A549 (cell line): ENCODE measurements around the gene USP17L29. TPM values are rescaled to one million over a fixed set of nuclear protein-coding genes. Genes with fewer than 3 reads are reported as not detected.
"Not testable (repeated sequence)": the region's sequence is repeated elsewhere in the genome, so short reads cannot be mapped to it uniquely, and the experiment has no call there.

ENCODE experiments used
- ATAC-seq, 2 experiments: fragments of 200-7000 bp in 1 of 2; fragments of >200 bp in 1 of 2; cut with Nextera tagmentation in 1 of 2; cut with Tn5 transposase in 1 of 2; 3 replicates each; pipeline versions ENCODE4 v1.8.0 to v1.9.1; 2018 to 2020; ENCODE audit warnings: mild to moderate bottlenecking in 1 of 2, moderate library complexity in 1 of 2
- CTCF ChIA-PET: fragments of 300-600 bp; sonication (Branson Sonifier 250); formaldehyde crosslinking; extraction: SDS; loops from one replicate; lab custom pipeline; 2021; ENCODE audit warnings: antibody characterized with exemption, inconsistent platforms; lab: Yijun Ruan, JAX
- POLR2A ChIA-PET: fragments of 350-600 bp; formaldehyde crosslinking; extraction: SDS; loops from one replicate; lab custom pipeline; 2021; ENCODE audit warnings: antibody characterized with exemption, inconsistent platforms; lab: Yijun Ruan, JAX
- DNase-seq, 2 experiments: peaks; one replicate each; pipeline versions ENCODE4 v3.0.0 to v3.0.0-alpha.2; 2011 to 2016; ENCODE audit warnings: low read depth in 1 of 2, low spot score in 1 of 2
- FAIRE-seq: peaks from 2 replicates; lab custom pipeline; 2011; peaks lifted over from hg19 to GRCh38; lab: Jason Lieb, UNC
- H3K27ac ChIP-seq, 2 experiments: fragments of >200 bp; sonication (Bioruptor Twin); formaldehyde crosslinking; 3 replicates each; pipeline ENCODE4 v1.5.1; 2016 to 2017
- H3K4me1 ChIP-seq: fragments of >200 bp; sonication (Bioruptor Twin); formaldehyde crosslinking; 3 replicates; pipeline ENCODE4 v1.6.1; 2016
- H3K4me2 ChIP-seq: fragments of >200 bp; sonication (Bioruptor Twin); formaldehyde crosslinking; 3 replicates; pipeline ENCODE4 v1.6.1; 2016
- H3K4me3 ChIP-seq: fragments of >200 bp; sonication (Bioruptor Twin); formaldehyde crosslinking; 3 replicates; pipeline ENCODE4 v1.5.1; 2016
- H3K9me3 ChIP-seq: fragments of >200 bp; sonication (Bioruptor Twin); formaldehyde crosslinking; 3 replicates; pipeline ENCODE4 v1.6.1; 2016
- WGBS: methylation state at CpG from one replicate; pipeline ENCODE4 v1.1.6; 2017; ENCODE audit errors: missing lambda C conversion rate; 5-methylcytosine and 5-hydroxymethylcytosine counted together
- polyA minus RNA-seq: library from RNA; depleted of rRNA, polyadenylated mRNA; stranded (reverse); fragments of >200 nt; gene quantifications from 2 replicates; pipeline ENCODE4 v1.2.3, GENCODE V29; 2011; rRNA and poly(A)+ RNA removed
- polyA plus RNA-seq, 4 experiments: library from polyadenylated mRNA; depleted of rRNA in 3 of 4; stranded (reverse); fragments of >200 nt; fragmentation: RNase III in 1 of 4; extraction: RNeasy Plus Mini Kit Qiagen cat#74134 plus additional on column Dnase treatment in 1 of 4; gene quantifications; 2 replicates in 3 of 4; 3 replicates in 1 of 4; pipeline ENCODE4 v1.2.3, GENCODE V29; 2011 to 2017

The USP17L29 gene
- polyA plus RNA-seq (2011; rRNA removed) (not detected in 2 replicates), polyA plus RNA-seq (2017; fragmentation: RNase III; extraction: RNeasy Plus Mini Kit Qiagen cat#74134 plus additional on column Dnase treatment) (not detected in 3 replicates), polyA minus RNA-seq (not detected in 2 replicates)
- polyA plus RNA-seq (2012; cell fraction: cytosol; rRNA removed), result not detected in 2 replicates
- not detected in 2 replicates for polyA plus RNA-seq (2012; cell fraction: nucleus; rRNA removed)

GRCh38 chr4:9353338-9353737 lies at the start of gene USP17L29:
TSS of gene USP17L29 (plus strand) at chr4:9353638. CDS start at chr4:9353638, 0 bp downstream.
- CTCF ChIA-PET, H3K4me2 ChIP-seq, H3K27ac ChIP-seq, H3K4me1 ChIP-seq, DNase-seq, ATAC-seq, H3K4me3 ChIP-seq, H3K9me3 ChIP-seq, POLR2A ChIA-PET, FAIRE-seq: not testable (repeated sequence)
- no CpG with 5 or more reads among the region's 15 CpGs for WGBS

GRCh38 chr4:9324191-9324590 lies 29.2 kb upstream of the USP17L29 start:
- H3K4me3 ChIP-seq, POLR2A ChIA-PET, CTCF ChIA-PET, FAIRE-seq, H3K4me2 ChIP-seq, DNase-seq, H3K27ac ChIP-seq, ATAC-seq, H3K9me3 ChIP-seq, H3K4me1 ChIP-seq: not testable (repeated sequence)
- 18% methylated on average over 4 of the region's 13 CpGs for WGBS

- CTCF ChIA-PET, FAIRE-seq, DNase-seq, H3K9me3 ChIP-seq, H3K27ac ChIP-seq, H3K4me1 ChIP-seq, ATAC-seq, H3K4me3 ChIP-seq, POLR2A ChIA-PET, H3K4me2 ChIP-seq: not testable (repeated sequence)
- WGBS, result no CpG with 5 or more reads among the region's 15 CpGs
Measured at GRCh38 chr4:9324865-9325264, 28.6 kb upstream of the USP17L29 start, which contains the start of gene USP17L24. TSS of gene USP17L24 (plus strand) at chr4:9325165. CDS start at chr4:9325165, 0 bp downstream.

- CTCF ChIA-PET, FAIRE-seq, ATAC-seq, H3K9me3 ChIP-seq, H3K4me3 ChIP-seq, H3K27ac ChIP-seq, POLR2A ChIA-PET, DNase-seq, H3K4me1 ChIP-seq, H3K4me2 ChIP-seq: not testable (repeated sequence)
- WGBS, result no CpG with 5 or more reads among the region's 15 CpGs
Measured at GRCh38 chr4:9329611-9330010, 23.8 kb upstream of the USP17L29 start, which contains the start of gene USP17L25. TSS of gene USP17L25 (plus strand) at chr4:9329911. CDS start at chr4:9329911, 0 bp downstream.

- ATAC-seq, CTCF ChIA-PET, DNase-seq, FAIRE-seq, H3K9me3 ChIP-seq, H3K4me1 ChIP-seq, H3K4me3 ChIP-seq, H3K27ac ChIP-seq, POLR2A ChIA-PET, H3K4me2 ChIP-seq: not testable (repeated sequence)
- WGBS, result no CpG with 5 or more reads among the region's 15 CpGs
Measured at GRCh38 chr4:9334358-9334757, 19.1 kb upstream of the USP17L29 start, which contains the start of gene USP17L26. TSS of gene USP17L26 (plus strand) at chr4:9334658. CDS start at chr4:9334658, 0 bp downstream.

GRCh38 chr4:9339103-9339502 lies 14.3 kb upstream of the USP17L29 start, which contains the start of gene USP17L5:
TSS of gene USP17L5 (plus strand) at chr4:9339403. CDS start at chr4:9339403, 0 bp downstream.
- DNase-seq, POLR2A ChIA-PET, H3K27ac ChIP-seq, FAIRE-seq, ATAC-seq, H3K4me3 ChIP-seq, H3K4me1 ChIP-seq, H3K4me2 ChIP-seq, CTCF ChIA-PET, H3K9me3 ChIP-seq: not testable (repeated sequence)
- no CpG with 5 or more reads among the region's 15 CpGs for WGBS

GRCh38 chr4:9343848-9344247 lies 9.6 kb upstream of the USP17L29 start, which contains the start of gene USP17L27:
TSS of gene USP17L27 (plus strand) at chr4:9344148. CDS start at chr4:9344148, 0 bp downstream.
- H3K4me1 ChIP-seq, FAIRE-seq, POLR2A ChIA-PET, H3K4me3 ChIP-seq, H3K9me3 ChIP-seq, ATAC-seq, DNase-seq, H3K4me2 ChIP-seq, H3K27ac ChIP-seq, CTCF ChIA-PET: not testable (repeated sequence)
- no CpG with 5 or more reads among the region's 15 CpGs for WGBS

- POLR2A ChIA-PET, result not testable (repeated sequence)
Measured at GRCh38 chr4:9348593-9348992, 4.8 kb upstream of the USP17L29 start, which contains the start of gene USP17L28. TSS of gene USP17L28 (plus strand) at chr4:9348893. CDS start at chr4:9348893, 0 bp downstream.

GRCh38 chr4:9350866-9351265 lies 2.6 kb upstream of the USP17L29 start:
- WGBS, result no CpG with 5 or more reads among the region's 18 CpGs
- FAIRE-seq, DNase-seq: not testable (repeated sequence)

More at GRCh38 chr4:9348593-9348992, 4.8 kb upstream of the USP17L29 start, which contains the start of gene USP17L28:
- H3K4me2 ChIP-seq, DNase-seq, FAIRE-seq, H3K9me3 ChIP-seq, H3K4me1 ChIP-seq, H3K27ac ChIP-seq, ATAC-seq, CTCF ChIA-PET, H3K4me3 ChIP-seq: not testable (repeated sequence)
- no CpG with 5 or more reads among the region's 15 CpGs for WGBS

GRCh38 chr4:9362829-9363228 lies 9.4 kb downstream of the USP17L29 start, which contains the start of gene USP17L30:
TSS of gene USP17L30 (plus strand) at chr4:9363129. CDS start at chr4:9363129, 0 bp downstream.
- DNase-seq, CTCF ChIA-PET, H3K27ac ChIP-seq, H3K4me2 ChIP-seq, ATAC-seq, FAIRE-seq, H3K4me1 ChIP-seq, H3K9me3 ChIP-seq, POLR2A ChIA-PET, H3K4me3 ChIP-seq: not testable (repeated sequence)
- WGBS, result no CpG with 5 or more reads among the region's 15 CpGs

More at GRCh38 chr4:9350866-9351265, 2.6 kb upstream of the USP17L29 start:
- H3K4me1 ChIP-seq, H3K9me3 ChIP-seq, ATAC-seq, H3K4me3 ChIP-seq, CTCF ChIA-PET, POLR2A ChIA-PET, H3K27ac ChIP-seq, H3K4me2 ChIP-seq: not testable (repeated sequence)

GRCh38 chr4:9379881-9380280 lies 26.4 kb downstream of the USP17L29 start:
- H3K4me2 ChIP-seq, H3K9me3 ChIP-seq, H3K27ac ChIP-seq, FAIRE-seq, ATAC-seq, POLR2A ChIA-PET, DNase-seq, H3K4me3 ChIP-seq, CTCF ChIA-PET, H3K4me1 ChIP-seq: not testable (repeated sequence)
- WGBS, result 7% methylated on average over 1 of the region's 1 CpG
